IMR-90 (cell line): ENCODE measurements around the gene ALDH2. TPM values are rescaled to one million over a fixed set of nuclear protein-coding genes. Genes with fewer than 3 reads are reported as not detected.

Experiments
- ATAC-seq: fragments of 200-7000 bp; cut with Tn5 transposase; 2 replicates; pipeline ENCODE4 v1.9.1; 2020; ENCODE audit warnings: low read depth, mild to moderate bottlenecking, moderate library complexity
- BruUV-seq: library from RNA; stranded (reverse); fragments of 400-500 nt; replicated peaks from 2 replicates; lab custom pipeline; 2021; lab: Mats Ljungman, UMichigan
- CTCF ChIA-PET: fragments of 300-600 bp; formaldehyde crosslinking; extraction: SDS; loops from one replicate; lab custom pipeline; 2021; ENCODE audit warnings: antibody characterized with exemption; lab: Yijun Ruan, JAX
- POLR2A ChIA-PET: fragments of 300-600 bp; sonication (Branson Sonifier 250); formaldehyde crosslinking; loops from one replicate; lab custom pipeline; 2022; ENCODE audit warnings: antibody characterized with exemption; ENCODE audit not compliant: unreplicated experiment; lab: Charles Lee
- DNase-seq: peaks from one replicate; pipeline ENCODE4 v3.0.0; 2013
- H2AFZ ChIP-seq: replicated peaks from 2 replicates; pipeline ENCODE3; 2013; ENCODE audit warnings: low read length, mild to moderate bottlenecking; ENCODE audit not compliant: poor library complexity
- H2AK5ac ChIP-seq: 2 replicates; pipeline ENCODE4 v1.6.1; 2013; ENCODE audit warnings: low read depth, low read length, inconsistent platforms
- H2AK9ac ChIP-seq: replicated peaks from 2 replicates; pipeline ENCODE3; 2013; ENCODE audit warnings: mild to moderate bottlenecking, low read depth, low read length, moderate library complexity; ENCODE audit not compliant: poor library complexity
- H2BK120ac ChIP-seq: 2 replicates; pipeline ENCODE4 v1.6.1; 2013; ENCODE audit warnings: low read depth, low read length, inconsistent platforms
- H2BK15ac ChIP-seq: 3 replicates; pipeline ENCODE4 v1.6.1; 2013; ENCODE audit warnings: low read depth, low read length, inconsistent platforms
- H2BK20ac ChIP-seq: 2 replicates; pipeline ENCODE4 v1.6.1; 2013; ENCODE audit warnings: low read depth, mild to moderate bottlenecking, inconsistent platforms, low read length, moderate library complexity
- H2BK5ac ChIP-seq: 2 replicates; pipeline ENCODE4 v1.6.1; 2013; ENCODE audit warnings: mild to moderate bottlenecking, low read depth, low read length, inconsistent platforms; ENCODE audit not compliant: poor library complexity, severe bottlenecking
- H3K14ac ChIP-seq: replicated peaks from 2 replicates; pipeline ENCODE4 v1.6.1; 2013; ENCODE audit warnings: low read depth, low read length, inconsistent platforms
- H3K18ac ChIP-seq: 2 replicates; pipeline ENCODE4 v1.6.1; 2013; ENCODE audit warnings: low read depth, low read length, control low read depth
- H3K23ac ChIP-seq: 2 replicates; pipeline ENCODE4 v1.6.1; 2013; ENCODE audit warnings: low read depth, low read length, inconsistent platforms
- H3K27ac ChIP-seq: 2 replicates; pipeline ENCODE4 v1.5.1; 2013; ENCODE audit warnings: mild to moderate bottlenecking, control low read depth, low read length; ENCODE audit not compliant: insufficient read depth
- H3K27me3 ChIP-seq: 2 replicates; pipeline ENCODE4 v1.6.1; 2013; ENCODE audit warnings: low read length; ENCODE audit not compliant: control insufficient read depth, insufficient read depth
- H3K36me3 ChIP-seq: 2 replicates; pipeline ENCODE4 v1.6.1; 2013; ENCODE audit warnings: low read length, mixed read lengths; ENCODE audit not compliant: control insufficient read depth, insufficient read depth
- H3K4ac ChIP-seq: 2 replicates; pipeline ENCODE4 v1.6.1; 2013; ENCODE audit warnings: low read depth, low read length, inconsistent platforms
- H3K4me1 ChIP-seq: 2 replicates; pipeline ENCODE4 v1.6.1; 2013; ENCODE audit warnings: low read length, mixed read lengths; ENCODE audit not compliant: control insufficient read depth, insufficient read depth
- H3K4me2 ChIP-seq: 2 replicates; pipeline ENCODE4 v1.6.1; 2013; ENCODE audit warnings: low read depth, mild to moderate bottlenecking, control low read depth, low read length, moderate library complexity
- H3K4me3 ChIP-seq: 2 replicates; pipeline ENCODE4 v1.5.1; 2013; ENCODE audit warnings: low read depth, mild to moderate bottlenecking, control low read depth, low read length, moderate library complexity; ENCODE audit not compliant: insufficient read depth
- H3K56ac ChIP-seq: 2 replicates; pipeline ENCODE4 v1.6.1; 2013; ENCODE audit warnings: low read length, inconsistent platforms; ENCODE audit not compliant: insufficient read depth; ENCODE audit errors: extremely low read depth
- H3K79me1 ChIP-seq, 2 experiments: 2 replicates each; pipeline ENCODE4 v1.6.1; 2013; ENCODE audit warnings: low read length in 2 of 2, inconsistent platforms in 1 of 2, low read depth in 1 of 2
- H3K9ac ChIP-seq: 2 replicates; pipeline ENCODE4 v1.6.1; 2013; ENCODE audit warnings: low read depth, low read length, control low read depth
- H3K9me1 ChIP-seq: 2 replicates; pipeline ENCODE4 v1.6.1; 2013; ENCODE audit warnings: low read length, inconsistent platforms; ENCODE audit not compliant: insufficient read depth
- H3K9me3 ChIP-seq: 2 replicates; pipeline ENCODE4 v1.6.1; 2013; ENCODE audit warnings: low read length; ENCODE audit not compliant: control insufficient read depth, insufficient read depth
- H4K20me1 ChIP-seq: 2 replicates; pipeline ENCODE4 v1.6.1; 2013; ENCODE audit warnings: low read length, inconsistent platforms; ENCODE audit not compliant: insufficient read depth
- H4K5ac ChIP-seq: 2 replicates; pipeline ENCODE4 v1.6.1; 2013; ENCODE audit warnings: mild to moderate bottlenecking, low read depth, low read length, control low read depth
- H4K8ac ChIP-seq, 2 experiments: 2 replicates each; pipeline ENCODE4 v1.6.1; 2013; ENCODE audit warnings: low read depth in 2 of 2, low read length in 2 of 2, control low read depth in 1 of 2, inconsistent platforms in 1 of 2
- H4K91ac ChIP-seq: 2 replicates; pipeline ENCODE4 v1.6.1; 2013; ENCODE audit warnings: low read depth, low read length, inconsistent platforms; ENCODE audit not compliant: insufficient read depth
- BHLHE40 ChIP-seq: fragments of 150-350 bp; IDR thresholded peaks from 2 replicates; pipeline ENCODE4 v1.6.1; 2016; ENCODE audit warnings: mild to moderate bottlenecking, low read depth, low read length
- CEBPB ChIP-seq: IDR thresholded peaks from 2 replicates; pipeline ENCODE4 v1.6.1; 2012; ENCODE audit warnings: low read depth, low read length, improper control_type of control experiment
- CHD1 ChIP-seq: IDR thresholded peaks from 2 replicates; pipeline ENCODE4 v1.6.1; 2012; ENCODE audit warnings: low read depth, low read length, improper control_type of control experiment
- FOS ChIP-seq: fragments of 150-350 bp; IDR thresholded peaks from 2 replicates; pipeline ENCODE4 v1.6.1; 2016; ENCODE audit warnings: low read depth, low read length
- MAFK ChIP-seq: IDR thresholded peaks from 2 replicates; pipeline ENCODE4 v1.6.1; 2012; ENCODE audit warnings: low read depth, low read length, improper control_type of control experiment
- MAZ ChIP-seq: IDR thresholded peaks from 2 replicates; pipeline ENCODE4 v1.6.1; 2012; ENCODE audit warnings: low read depth, mild to moderate bottlenecking, low read length, improper control_type of control experiment, moderate library complexity, borderline replicate concordance
- NFE2L2 ChIP-seq: fragments of 150-350 bp; IDR thresholded peaks from 2 replicates; pipeline ENCODE4 v1.6.1; 2016; ENCODE audit warnings: low read depth, mild to moderate bottlenecking, low read length
- POLR2A ChIP-seq: IDR thresholded peaks from 2 replicates; pipeline ENCODE4 v1.6.1; 2012; ENCODE audit warnings: mild to moderate bottlenecking, low read depth, low read length
- RAD21 ChIP-seq: IDR thresholded peaks from 2 replicates; pipeline ENCODE4 v1.6.1; 2012; ENCODE audit warnings: low read length, improper control_type of control experiment
- RCOR1 ChIP-seq: IDR thresholded peaks from 2 replicates; pipeline ENCODE4 v1.6.1; 2012; ENCODE audit warnings: mild to moderate bottlenecking, low read length, improper control_type of control experiment; ENCODE audit not compliant: insufficient replicate concordance
- RFX5 ChIP-seq: IDR thresholded peaks from 2 replicates; pipeline ENCODE4 v1.8.0; 2012; ENCODE audit warnings: low read depth, mild to moderate bottlenecking, low read length, moderate library complexity
- WGBS, 2 experiments: methylation state at CpG; one replicate each; pipeline versions ENCODE4 v1.1.5 to v1.1.7; 2013; ENCODE audit warnings: missing lambda C conversion rate in 2 of 2; ENCODE audit not compliant: insufficient read length in 1 of 2; ENCODE audit errors: extremely low coverage in 2 of 2; 5-methylcytosine and 5-hydroxymethylcytosine counted together
- dilution Hi-C: fragments of 300-500 bp; cut with HindIII; formaldehyde crosslinking; loops from one replicate; pipeline ENCODE4 v1.14.3; 2018; ENCODE audit warnings: low sequenced_read_pairs; ENCODE audit not compliant: unreplicated experiment
- in situ Hi-C: fragments of 300-500 bp; cut with MboI; formaldehyde crosslinking; loops from 3 replicates; pipeline ENCODE4 v1.14.3; 2019; ENCODE audit warnings: low sequenced_read_pairs, inconsistent platforms, mixed read lengths
- intact Hi-C: fragments of 100-400 bp; cut with micrococcal nuclease; formaldehyde crosslinking; loops from 2 replicates; pipeline ENCODE4 v1.10.0; 2022
- polyA plus RNA-seq, 3 experiments: library from polyadenylated mRNA; depleted of rRNA; stranded (reverse); fragments of >200 nt; gene quantifications; 2 replicates each; pipeline ENCODE4 v1.2.3, GENCODE V29; 2012; ENCODE audit warnings: low replicate concordance in 1 of 3
- total RNA-seq: library from RNA; depleted of rRNA; stranded (reverse); fragments of >200 nt; gene quantifications from 2 replicates; pipeline ENCODE4 v1.2.3, GENCODE V29; 2012
- TF ChIP-seq, protein P1 (sequence below): conservative IDR thresholded peaks from 2 replicates; pipeline ENCODE4 v1.5.1; 2012; ENCODE audit warnings: mild to moderate bottlenecking, low read depth, low read length, improper control_type of control experiment
- TF ChIP-seq, protein P2 (sequence below): fragments of 150-350 bp; IDR thresholded peaks from 2 replicates; pipeline ENCODE4 v1.6.1; 2016; ENCODE audit warnings: low read depth, mild to moderate bottlenecking, low read length, moderate library complexity, borderline replicate concordance

ALDH2 gene
- total and polyA plus RNA-seq, 2 of the 4 experiments (the other 2 are of a cell fraction), result 16.0 to 41.2 TPM

DNA sequence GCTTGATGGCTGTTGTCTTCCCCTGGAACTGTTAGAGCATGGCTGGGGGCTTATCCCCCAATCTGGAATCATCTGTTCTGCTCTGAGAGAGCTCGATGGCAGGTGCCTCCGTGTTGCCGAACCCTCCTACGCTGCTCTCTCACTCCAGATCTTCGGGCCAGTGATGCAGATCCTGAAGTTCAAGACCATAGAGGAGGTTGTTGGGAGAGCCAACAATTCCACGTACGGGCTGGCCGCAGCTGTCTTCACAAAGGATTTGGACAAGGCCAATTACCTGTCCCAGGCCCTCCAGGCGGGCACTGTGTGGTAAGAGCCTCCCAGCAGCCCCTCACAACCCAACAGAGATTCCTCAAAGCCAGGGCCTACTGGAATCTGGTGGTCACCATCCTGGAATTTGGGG lies 33.0 kb downstream of the ALDH2 start:
- Histone ChIP-seq H2BK20ac (no peak overlapping the region), H4K91ac (no peak overlapping the region), H2BK120ac (no peak overlapping the region), H3K9ac (no peak overlapping the region), H4K8ac (no peak overlapping the region), H3K9me1 (no peaks in the 10 kb centered on the region; the same call in 1 of the 2 replicates), H3K4me2 (no peak overlapping the region), H3K36me3 (peaks cover 49% of the 10 kb centered on the region), H3K4me3 (no peak overlapping the region), H2AK5ac (no peak overlapping the region), H3K4me1 (no peaks in the 10 kb centered on the region), H2BK5ac (no peak overlapping the region), H3K14ac (no peak overlapping the region), H4K5ac (no peak overlapping the region), H3K27ac (no peak overlapping the region), H3K27me3 (no peaks in the 10 kb centered on the region), H3K4ac (no peak overlapping the region), H2AK9ac (no peak overlapping the region), H4K20me1 (no peaks in the 10 kb centered on the region), H3K79me1 (no peaks in the 10 kb centered on the region), H2BK15ac (no peak overlapping the region), H2AFZ (no peak overlapping the region), H3K18ac (no peak overlapping the region), H3K9me3 (no peaks in the 10 kb centered on the region), H3K56ac (no peak overlapping the region), H3K23ac (no peak overlapping the region)
- ChIA-PET POLR2A (no interaction called here), CTCF (interaction anchor here (1.3 kb wide), 1 partner anchor 13 kb away, joined by 5 read pairs; no protein-coding TSS in a partner anchor)
- in situ Hi-C loops (no loop called here), intact Hi-C loops (no loop called here), dilution Hi-C loops (no loop called here)
- no peak for TF ChIP-seq RAD21
- TF ChIP-seq, protein P1, sequence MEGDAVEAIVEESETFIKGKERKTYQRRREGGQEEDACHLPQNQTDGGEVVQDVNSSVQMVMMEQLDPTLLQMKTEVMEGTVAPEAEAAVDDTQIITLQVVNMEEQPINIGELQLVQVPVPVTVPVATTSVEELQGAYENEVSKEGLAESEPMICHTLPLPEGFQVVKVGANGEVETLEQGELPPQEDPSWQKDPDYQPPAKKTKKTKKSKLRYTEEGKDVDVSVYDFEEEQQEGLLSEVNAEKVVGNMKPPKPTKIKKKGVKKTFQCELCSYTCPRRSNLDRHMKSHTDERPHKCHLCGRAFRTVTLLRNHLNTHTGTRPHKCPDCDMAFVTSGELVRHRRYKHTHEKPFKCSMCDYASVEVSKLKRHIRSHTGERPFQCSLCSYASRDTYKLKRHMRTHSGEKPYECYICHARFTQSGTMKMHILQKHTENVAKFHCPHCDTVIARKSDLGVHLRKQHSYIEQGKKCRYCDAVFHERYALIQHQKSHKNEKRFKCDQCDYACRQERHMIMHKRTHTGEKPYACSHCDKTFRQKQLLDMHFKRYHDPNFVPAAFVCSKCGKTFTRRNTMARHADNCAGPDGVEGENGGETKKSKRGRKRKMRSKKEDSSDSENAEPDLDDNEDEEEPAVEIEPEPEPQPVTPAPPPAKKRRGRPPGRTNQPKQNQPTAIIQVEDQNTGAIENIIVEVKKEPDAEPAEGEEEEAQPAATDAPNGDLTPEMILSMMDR, result no peak
- TF ChIP-seq, protein P2, sequence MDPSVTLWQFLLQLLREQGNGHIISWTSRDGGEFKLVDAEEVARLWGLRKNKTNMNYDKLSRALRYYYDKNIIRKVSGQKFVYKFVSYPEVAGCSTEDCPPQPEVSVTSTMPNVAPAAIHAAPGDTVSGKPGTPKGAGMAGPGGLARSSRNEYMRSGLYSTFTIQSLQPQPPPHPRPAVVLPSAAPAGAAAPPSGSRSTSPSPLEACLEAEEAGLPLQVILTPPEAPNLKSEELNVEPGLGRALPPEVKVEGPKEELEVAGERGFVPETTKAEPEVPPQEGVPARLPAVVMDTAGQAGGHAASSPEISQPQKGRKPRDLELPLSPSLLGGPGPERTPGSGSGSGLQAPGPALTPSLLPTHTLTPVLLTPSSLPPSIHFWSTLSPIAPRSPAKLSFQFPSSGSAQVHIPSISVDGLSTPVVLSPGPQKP, result no peak
- TF ChIP-seq RFX5, result no peak
- no peak for TF ChIP-seq CHD1
- no peak for TF ChIP-seq BHLHE40
- no peak for TF ChIP-seq FOS
- no peak for TF ChIP-seq POLR2A
- no peak for TF ChIP-seq MAFK
- TF ChIP-seq CEBPB, result no peak
- no peak for TF ChIP-seq NFE2L2
- TF ChIP-seq MAZ, result no peak
- TF ChIP-seq RCOR1, result no peak
- WGBS, 2 experiments, result no CpG with 5 or more reads among the region's 9 CpGs
- ATAC-seq (no peak), DNase-seq (no peak)
- BruUV-seq, result no TSS peak
